ENCODE data around the gene FSHR.

Gene FSHR

DNA sequence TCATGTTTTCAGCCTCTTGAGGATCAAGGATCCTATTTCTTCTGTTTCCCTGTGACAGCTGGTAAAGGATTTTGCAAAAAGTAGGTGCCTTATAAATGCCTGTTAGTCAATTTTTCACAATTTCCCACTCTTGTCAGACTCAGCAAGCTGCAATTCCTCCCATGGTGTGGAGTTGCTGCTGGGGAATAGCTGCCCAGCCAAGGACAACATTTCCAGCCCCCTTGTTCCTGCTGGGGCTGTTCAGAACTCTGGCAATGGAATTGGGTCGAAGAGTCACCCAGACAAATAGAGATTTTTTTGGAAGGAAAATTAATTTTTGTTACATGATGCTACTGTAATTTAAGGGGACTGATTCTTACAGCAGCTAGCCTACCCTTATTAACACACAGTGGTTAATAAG is 43.7 kb downstream of the FSHR start:
- no peak for DNase-seq

DNA sequence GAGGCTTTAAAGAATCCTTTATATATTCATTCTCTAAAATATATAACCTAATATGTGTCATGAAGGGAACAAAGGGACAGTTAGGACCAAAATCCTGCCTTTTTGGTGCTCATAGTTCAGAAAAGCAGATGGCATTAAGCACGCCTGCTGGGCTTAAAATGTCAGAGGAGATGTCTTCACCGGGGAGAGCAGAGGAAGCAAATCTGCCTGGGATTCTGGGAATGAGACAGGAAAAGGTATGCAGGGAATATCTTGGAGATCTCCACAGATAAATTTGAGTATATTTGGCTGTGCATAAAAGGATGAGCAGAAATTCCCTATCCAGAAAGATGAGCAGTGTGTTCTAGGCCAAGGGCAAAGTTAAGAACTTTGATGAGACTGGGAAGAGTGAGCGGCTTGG is 45.5 kb downstream of the FSHR start:
- DNase-seq, result no peak

- DNase-seq, result no peak
Measured at GRCh38 chr2:49108436-49108835, 45.9 kb downstream of the FSHR start.

DNA sequence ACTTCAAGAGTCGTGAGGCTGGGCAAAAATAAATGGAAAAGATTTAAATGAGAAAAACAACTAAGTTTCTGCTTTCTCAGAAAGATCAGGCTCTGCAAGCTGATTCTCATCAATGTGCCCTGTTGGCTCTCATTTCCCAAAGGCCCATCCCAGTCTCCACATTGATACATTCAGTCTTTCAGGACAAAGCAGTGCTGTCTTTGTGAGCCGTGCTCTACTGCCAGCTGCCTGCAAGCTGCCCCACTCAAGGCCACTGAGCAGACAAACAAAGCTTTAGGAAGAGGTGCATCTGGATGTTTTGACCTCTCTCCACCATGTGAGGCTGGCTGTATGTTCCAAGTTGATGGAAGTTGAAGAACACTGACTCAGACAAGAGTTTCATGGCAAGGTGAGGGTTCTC is 48.8 kb downstream of the FSHR start:
- DNase-seq, result no peak

DNA sequence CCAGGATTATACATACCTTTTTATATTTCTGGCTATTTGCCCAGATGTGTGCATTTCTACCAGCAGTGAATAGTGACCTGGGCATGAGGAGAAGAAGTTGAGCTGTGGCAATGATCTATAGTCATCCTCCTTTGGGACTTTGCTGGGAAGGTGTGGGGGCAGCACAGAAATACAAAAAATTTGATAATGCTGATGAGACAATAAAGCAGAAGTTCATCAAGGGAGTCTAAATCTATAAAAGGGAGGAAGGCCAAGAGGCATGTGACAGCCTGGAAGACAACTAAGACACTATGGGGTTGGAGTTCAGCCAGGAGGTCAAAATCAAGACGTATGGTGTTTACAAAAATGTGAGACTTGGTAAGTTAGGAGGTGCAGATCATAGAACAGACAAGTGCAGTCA is 52.2 kb downstream of the FSHR start:
- DNase-seq, result no peak

GRCh38 chr2:49080681-49081080 is 73.6 kb downstream of the FSHR start:
- no peak for DNase-seq

DNA sequence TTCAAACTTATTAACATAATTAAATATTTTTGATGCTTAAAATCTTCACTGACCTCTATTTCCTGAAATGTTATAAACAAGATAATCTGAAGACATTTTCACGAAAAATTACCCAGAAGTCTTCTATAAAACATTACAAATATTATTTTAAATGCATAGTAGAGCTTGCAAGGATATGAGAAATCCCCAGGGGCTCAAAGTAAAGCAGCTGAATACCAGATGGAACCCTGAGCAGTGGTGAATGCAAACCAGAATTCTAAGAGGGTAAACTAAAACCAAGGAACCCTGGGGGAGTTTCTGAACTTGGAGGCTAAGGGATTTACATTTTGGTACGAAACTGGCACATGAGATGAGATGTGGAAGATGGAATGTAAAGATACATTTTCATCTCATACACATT is 83.6 kb downstream of the FSHR start:
- no peak for DNase-seq

GRCh38 chr2:49069829-49070228 is 84.5 kb downstream of the FSHR start:
- DNase-seq, result no peak

- DNase-seq, result no peak
Measured at GRCh38 chr2:49068613-49069012, 85.7 kb downstream of the FSHR start.

DNA sequence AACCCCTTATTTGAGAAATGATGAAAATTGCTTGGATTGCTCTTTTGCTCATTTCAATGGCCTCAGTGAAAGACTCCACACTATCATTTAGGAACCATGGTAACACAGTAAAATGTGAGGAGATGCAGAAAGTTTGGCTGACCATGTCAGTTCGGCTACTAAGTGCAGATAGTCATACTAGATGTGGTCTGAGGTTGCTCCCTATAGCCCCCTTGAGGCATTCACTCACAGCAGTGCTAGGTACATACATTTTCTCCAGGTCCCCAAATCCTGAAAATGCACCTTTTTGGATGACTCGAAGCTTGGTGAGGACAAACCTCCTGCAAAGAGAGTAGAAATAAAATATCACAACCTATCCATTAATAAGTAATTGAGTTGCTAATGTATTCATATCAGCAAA is 86.3 kb downstream of the FSHR start:
- DNase-seq, result no peak

DNA sequence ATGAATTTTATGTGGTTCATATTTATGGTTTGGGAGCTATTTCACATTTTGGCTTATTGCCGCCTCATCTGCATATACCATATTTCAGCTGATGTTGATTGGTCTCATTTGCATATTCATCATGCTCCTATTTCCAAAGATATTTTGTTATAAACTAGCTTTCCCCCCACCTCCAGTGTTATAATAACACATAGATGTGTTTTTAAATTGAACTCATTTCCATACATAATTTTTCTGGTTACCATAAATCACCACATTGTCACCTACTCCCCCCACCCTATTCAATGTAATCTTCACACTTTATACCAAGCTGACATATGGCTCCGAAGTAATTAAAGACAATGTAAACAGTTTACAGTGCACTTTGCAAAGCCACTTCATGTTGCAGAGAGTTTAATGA is 101.2 kb downstream of the FSHR start:
- DNase-seq, result no peak

DNA sequence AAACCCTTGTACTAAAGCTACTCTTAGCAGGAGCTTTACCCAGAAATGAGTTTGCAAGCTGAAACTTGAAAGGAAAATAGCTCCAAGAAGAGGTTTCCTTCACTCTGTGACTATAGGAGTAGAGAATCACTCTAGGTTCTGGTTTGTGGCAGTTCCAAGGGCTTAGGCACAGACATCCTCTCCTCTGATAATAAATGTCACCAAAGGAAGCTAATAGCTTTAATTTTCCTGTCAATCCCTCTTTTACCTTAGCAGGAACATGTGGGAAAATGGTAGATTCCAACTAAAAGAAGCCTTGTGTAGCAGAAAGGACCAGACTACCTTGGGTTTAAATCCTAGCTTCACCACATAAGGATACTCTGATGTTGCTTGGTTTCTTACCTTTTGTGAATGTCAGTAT is 104.0 kb downstream of the FSHR start:
- DNase-seq, result no peak

- no peak for DNase-seq
Measured at GRCh38 chr2:49049161-49049560, 105.2 kb downstream of the FSHR start.

GRCh38 chr2:49045083-49045482 is 109.2 kb downstream of the FSHR start:
- no peak for DNase-seq

DNA sequence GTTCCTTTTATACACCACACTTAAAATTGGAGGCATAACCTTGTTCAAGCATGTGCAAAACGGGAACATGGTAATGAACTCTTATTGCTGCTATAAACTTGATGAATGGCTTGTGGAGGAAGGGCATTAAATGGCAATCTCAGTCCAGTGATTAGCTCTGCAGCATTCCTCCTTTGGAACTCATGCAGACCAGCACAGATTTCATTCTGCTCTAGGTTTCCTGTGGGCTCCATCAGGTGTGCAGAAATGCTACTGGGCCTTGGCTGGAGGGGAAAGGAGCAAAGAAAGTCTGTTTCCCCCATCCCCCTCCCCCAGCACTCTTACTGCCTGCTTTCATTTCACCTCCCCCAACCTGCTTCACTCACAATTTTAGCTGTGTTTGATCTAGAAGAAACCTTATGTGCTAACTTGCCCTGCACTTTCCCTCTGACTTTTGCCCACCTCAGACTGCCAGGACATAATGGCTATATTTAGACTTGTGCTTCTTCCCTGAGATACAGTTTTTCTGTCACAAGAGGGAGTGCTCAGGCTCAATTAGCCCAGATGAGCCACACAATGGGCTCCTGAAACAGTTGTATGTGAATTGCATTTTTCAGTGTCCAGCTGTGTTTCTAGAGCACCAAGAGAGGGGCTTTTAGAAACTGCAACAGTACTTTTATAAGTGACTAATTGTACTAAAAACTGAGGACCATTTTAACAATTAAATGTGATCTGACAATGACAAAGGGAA is 109.8 kb downstream of the FSHR start:
- DNase-seq, result no peak

DNA sequence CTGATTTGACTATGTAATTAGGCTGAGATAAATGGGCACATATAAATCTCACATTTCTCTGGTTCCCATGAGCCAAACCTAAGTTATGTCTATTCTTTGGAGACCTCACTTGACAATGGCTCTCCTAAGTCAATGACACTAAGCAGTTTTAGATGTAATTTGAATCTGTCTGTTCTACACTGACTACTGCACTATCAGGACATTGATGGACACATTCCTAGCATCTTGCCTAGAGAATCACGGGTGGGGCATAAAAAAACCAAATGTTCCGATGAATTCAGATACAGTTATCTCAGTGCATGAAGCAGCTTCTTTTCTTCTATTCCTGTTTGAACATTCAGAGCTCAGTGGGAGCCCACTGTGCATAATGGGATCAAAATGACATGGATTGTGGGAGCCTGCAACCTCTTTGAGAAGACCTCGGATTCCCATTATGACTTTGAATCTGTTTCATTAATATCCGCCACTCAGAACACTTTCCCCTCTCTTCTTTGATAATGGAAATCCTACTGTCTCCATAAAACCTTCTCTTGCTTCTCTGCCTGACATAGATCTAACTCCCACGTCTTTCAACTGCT is 110.8 kb downstream of the FSHR start:
- no peak for DNase-seq

DNA sequence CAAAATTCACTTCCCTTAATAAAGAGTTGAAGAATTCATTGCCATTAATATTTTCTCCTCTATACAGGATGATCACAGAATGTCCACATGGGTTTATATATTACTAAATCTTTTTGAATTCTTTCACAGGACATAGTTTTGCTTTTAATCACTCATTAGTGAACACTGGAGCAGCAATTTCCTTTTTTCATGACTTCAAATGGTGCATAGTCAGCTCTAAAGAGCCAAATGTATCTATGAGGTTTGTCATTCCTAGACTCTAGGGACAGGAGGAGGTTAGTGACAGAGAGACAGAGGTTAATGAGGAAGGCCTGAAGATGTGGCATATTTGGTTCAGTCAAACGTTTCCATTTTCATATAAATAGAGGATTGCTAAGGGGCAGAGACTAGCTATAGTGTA is 111.8 kb downstream of the FSHR start:
- no peak for DNase-seq

GRCh38 chr2:49041061-49041460 is 113.3 kb downstream of the FSHR start:
- DNase-seq, result no peak

GRCh38 chr2:49037197-49037596 is 117.1 kb downstream of the FSHR start:
- DNase-seq, result no peak

DNA sequence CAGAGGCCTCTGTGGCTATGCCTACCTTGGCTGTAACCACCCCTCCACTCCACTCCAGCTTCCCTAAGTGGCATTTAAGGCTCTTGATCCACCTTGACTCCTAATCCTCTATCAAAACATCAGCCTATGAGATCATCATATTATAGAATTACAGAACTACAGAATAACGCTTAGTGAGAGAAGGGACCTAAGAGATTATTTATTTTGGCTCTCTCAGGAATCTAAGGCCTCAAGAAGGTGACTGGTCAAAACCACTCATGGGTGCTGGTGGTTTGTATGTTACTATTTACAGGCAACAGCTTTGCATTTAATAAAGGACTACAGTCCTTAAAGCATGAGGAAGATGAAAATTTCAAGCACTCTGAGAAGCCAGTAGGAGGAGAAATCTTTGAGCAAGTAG is 118.8 kb downstream of the FSHR start:
- DNase-seq, result no peak

DNA sequence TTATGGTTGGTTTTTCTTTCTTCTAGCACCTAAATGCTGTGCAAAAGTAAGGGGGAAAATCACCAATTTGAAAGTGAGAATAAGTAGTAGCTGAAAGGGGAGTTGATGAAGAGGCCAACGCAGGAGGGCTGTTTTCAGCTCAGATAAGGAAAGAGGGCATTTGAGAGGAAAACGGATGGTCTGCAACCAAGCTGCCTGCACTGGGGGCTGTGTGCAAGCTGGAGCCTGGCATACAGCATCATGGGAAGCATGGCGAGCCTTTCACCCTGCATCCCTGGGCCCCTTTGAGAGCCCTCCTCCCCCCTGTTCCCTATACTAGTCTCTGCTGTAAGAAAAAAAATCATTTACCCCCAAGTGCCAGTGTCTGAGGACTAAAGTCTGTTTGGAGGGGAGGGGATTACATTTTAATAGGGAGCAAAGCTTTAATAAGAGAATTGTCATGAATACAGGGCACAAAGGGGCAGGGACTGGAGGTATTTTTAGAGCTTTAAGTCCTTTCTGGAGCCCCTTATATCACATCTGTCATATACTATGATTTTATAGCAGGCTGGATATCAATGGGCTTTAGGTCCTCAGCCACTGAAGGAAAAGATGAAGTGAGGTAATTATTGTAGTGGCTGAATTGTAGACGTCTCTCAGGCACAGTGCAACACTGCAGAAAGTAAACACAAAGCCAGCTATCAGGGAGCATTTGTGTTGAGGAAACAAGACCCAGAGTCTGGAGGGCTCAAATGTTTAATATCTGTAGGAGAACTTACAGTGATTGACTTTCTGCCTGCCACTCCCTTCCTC is 120.7 kb downstream of the FSHR start:
- no peak for DNase-seq

DNA sequence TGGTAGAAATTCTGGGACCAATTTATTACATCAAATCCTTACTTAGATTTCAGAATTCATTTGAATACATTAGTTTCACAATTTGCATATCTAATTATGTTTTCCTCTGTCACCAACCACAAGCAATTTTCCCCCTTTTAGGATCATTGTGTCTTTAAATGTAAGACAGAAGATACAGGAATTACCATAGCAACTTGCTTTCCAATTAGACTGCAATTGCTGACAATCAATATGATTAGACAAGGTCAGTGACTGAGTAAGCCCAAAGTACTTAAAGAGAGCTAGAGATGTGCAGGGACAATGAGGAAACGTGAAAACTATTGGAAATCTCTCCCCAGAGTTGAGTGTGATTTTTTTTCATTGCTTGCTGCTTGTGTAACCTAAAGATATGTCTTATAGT is 121.4 kb downstream of the FSHR start:
- no peak for DNase-seq

GRCh38 chr2:49032126-49032525 is 122.2 kb downstream of the FSHR start:
- no peak for DNase-seq

DNA sequence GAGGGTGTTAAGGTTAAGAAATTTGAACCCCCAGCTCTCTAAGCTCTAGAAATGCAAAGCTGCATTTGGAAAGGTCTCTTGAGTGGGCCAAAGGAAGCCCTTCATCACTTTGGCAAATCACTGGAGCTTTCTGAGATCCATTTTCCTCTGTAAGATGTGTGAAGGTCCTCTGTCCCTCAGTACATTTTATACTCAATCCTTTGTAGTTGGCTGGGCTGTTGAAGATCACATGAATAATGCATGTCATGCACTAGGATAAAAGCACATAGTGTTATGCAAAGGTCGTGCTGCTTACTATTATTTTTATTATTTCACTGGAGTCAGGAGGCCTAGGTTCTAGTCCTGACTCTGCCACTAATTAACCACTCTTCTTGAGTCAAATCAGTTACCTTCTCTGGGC is 124.9 kb downstream of the FSHR start:
- DNase-seq, result no peak

Data from CD4-positive, alpha-beta T cell treated with Interleukin-1 beta for 1 hour (primary cell).